ENCODE results near the gene SUMO3. TPM values are rescaled to one million over a fixed set of nuclear protein-coding genes. Genes with fewer than 3 reads are reported as not detected.

Gene SUMO3
- total and polyA plus RNA-seq, 2 of the 13 experiments (the other 11 are each of a cell fraction or from before 2014, with no cell fraction given): 51.4 to 92.4 TPM

DNA sequence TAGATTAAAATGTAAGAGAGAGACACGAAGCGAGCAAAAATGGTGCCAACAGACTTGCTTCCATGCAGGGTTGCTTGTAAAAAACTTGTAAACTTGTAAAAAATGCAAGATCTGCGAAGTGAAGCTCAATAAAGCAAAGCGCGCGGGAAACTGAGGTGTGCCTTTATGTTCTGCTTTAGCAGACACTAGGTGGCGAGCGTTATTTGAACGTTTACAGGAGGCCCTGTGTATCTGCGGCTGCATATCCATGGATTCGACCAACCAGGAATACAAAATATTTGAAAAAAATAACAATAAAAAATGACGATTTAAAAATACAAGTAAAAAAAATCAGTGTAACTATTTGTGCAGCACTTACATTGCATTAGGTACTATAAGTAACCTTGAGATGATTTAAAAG is 17.8 kb downstream of the SUMO3 start (continued):
- TF ChIP-seq, protein P1, sequence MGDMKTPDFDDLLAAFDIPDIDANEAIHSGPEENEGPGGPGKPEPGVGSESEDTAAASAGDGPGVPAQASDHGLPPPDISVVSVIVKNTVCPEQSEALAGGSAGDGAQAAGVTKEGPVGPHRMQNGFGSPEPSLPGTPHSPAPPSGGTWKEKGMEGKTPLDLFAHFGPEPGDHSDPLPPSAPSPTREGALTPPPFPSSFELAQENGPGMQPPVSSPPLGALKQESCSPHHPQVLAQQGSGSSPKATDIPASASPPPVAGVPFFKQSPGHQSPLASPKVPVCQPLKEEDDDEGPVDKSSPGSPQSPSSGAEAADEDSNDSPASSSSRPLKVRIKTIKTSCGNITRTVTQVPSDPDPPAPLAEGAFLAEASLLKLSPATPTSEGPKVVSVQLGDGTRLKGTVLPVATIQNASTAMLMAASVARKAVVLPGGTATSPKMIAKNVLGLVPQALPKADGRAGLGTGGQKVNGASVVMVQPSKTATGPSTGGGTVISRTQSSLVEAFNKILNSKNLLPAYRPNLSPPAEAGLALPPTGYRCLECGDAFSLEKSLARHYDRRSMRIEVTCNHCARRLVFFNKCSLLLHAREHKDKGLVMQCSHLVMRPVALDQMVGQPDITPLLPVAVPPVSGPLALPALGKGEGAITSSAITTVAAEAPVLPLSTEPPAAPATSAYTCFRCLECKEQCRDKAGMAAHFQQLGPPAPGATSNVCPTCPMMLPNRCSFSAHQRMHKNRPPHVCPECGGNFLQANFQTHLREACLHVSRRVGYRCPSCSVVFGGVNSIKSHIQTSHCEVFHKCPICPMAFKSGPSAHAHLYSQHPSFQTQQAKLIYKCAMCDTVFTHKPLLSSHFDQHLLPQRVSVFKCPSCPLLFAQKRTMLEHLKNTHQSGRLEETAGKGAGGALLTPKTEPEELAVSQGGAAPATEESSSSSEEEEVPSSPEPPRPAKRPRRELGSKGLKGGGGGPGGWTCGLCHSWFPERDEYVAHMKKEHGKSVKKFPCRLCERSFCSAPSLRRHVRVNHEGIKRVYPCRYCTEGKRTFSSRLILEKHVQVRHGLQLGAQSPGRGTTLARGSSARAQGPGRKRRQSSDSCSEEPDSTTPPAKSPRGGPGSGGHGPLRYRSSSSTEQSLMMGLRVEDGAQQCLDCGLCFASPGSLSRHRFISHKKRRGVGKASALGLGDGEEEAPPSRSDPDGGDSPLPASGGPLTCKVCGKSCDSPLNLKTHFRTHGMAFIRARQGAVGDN (CRISPR knock-in tag; IDR thresholded peaks at IDR 0.05): no peak
- TF ChIP-seq, protein P2, sequence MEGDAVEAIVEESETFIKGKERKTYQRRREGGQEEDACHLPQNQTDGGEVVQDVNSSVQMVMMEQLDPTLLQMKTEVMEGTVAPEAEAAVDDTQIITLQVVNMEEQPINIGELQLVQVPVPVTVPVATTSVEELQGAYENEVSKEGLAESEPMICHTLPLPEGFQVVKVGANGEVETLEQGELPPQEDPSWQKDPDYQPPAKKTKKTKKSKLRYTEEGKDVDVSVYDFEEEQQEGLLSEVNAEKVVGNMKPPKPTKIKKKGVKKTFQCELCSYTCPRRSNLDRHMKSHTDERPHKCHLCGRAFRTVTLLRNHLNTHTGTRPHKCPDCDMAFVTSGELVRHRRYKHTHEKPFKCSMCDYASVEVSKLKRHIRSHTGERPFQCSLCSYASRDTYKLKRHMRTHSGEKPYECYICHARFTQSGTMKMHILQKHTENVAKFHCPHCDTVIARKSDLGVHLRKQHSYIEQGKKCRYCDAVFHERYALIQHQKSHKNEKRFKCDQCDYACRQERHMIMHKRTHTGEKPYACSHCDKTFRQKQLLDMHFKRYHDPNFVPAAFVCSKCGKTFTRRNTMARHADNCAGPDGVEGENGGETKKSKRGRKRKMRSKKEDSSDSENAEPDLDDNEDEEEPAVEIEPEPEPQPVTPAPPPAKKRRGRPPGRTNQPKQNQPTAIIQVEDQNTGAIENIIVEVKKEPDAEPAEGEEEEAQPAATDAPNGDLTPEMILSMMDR (CRISPR knock-in tag; IDR thresholded peaks at IDR 0.05): peak; percentile 76
- TF ChIP-seq ZNF547 (CRISPR knock-in tag; IDR thresholded peaks at IDR 0.05): no peak
- no peak for TF ChIP-seq IKZF1 (IDR thresholded peaks at IDR 0.05)
- TF ChIP-seq, protein P3, sequence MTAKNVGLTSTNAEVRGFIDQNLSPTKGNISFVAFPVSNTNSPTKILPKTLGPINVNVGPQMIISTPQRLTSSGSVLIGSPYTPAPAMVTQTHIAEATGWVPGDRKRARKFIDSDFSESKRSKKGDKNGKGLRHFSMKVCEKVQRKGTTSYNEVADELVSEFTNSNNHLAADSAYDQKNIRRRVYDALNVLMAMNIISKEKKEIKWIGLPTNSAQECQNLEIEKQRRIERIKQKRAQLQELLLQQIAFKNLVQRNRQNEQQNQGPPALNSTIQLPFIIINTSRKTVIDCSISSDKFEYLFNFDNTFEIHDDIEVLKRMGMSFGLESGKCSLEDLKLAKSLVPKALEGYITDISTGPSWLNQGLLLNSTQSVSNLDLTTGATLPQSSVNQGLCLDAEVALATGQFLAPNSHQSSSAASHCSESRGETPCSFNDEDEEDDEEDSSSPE (CRISPR knock-in tag; IDR thresholded peaks at IDR 0.05): peak; percentile 59
- TF ChIP-seq ZSCAN9 (CRISPR knock-in tag; IDR thresholded peaks at IDR 0.05; ENCODE audit: borderline replicate concordance): 0 out of 2 replicates have a peak, but pooled peaks have one; percentile 28
- TF ChIP-seq, protein P4, sequence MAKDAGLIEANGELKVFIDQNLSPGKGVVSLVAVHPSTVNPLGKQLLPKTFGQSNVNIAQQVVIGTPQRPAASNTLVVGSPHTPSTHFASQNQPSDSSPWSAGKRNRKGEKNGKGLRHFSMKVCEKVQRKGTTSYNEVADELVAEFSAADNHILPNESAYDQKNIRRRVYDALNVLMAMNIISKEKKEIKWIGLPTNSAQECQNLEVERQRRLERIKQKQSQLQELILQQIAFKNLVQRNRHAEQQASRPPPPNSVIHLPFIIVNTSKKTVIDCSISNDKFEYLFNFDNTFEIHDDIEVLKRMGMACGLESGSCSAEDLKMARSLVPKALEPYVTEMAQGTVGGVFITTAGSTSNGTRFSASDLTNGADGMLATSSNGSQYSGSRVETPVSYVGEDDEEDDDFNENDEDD (CRISPR knock-in tag; IDR thresholded peaks at IDR 0.05; ENCODE audit: borderline replicate concordance): peak; percentile 52; the same call in 1 of the 2 replicates
- TF ChIP-seq RAD21 (CRISPR knock-in tag; IDR thresholded peaks at IDR 0.05): peak; percentile 23; the same call in 1 of the 2 replicates
- TF ChIP-seq, protein P5, sequence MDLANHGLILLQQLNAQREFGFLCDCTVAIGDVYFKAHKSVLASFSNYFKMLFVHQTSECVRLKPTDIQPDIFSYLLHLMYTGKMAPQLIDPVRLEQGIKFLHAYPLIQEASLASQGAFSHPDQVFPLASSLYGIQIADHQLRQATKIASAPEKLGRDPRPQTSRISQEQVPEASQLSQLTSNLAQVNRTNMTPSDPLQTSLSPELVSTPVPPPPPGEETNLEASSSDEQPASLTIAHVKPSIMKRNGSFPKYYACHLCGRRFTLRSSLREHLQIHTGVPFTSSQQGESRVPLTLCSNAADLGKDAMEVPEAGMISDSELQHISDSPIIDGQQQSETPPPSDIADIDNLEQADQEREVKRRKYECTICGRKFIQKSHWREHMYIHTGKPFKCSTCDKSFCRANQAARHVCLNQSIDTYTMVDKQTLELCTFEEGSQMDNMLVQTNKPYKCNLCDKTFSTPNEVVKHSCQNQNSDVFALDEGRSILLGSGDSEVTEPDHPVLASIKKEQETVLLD (CRISPR knock-in tag; IDR thresholded peaks at IDR 0.05; ENCODE audit: low read depth): no peak
- no peak for TF ChIP-seq KAT8 (CRISPR knock-in tag; IDR thresholded peaks at IDR 0.05)
- 0 out of 2 replicates have a peak, but pooled peaks have one; percentile 14 for TF ChIP-seq ZBTB38 (CRISPR knock-in tag; IDR thresholded peaks at IDR 0.05)
- TF ChIP-seq MED1 (CRISPR knock-in tag; IDR thresholded peaks at IDR 0.05): 0 out of 2 replicates have a peak, but pooled peaks have one; percentile 22
- TF ChIP-seq SAP130 (CRISPR knock-in tag; IDR thresholded peaks at IDR 0.05; ENCODE audit: low read depth): peak; percentile 49
- no peak for TF ChIP-seq ZNF709 (CRISPR knock-in tag; IDR thresholded peaks at IDR 0.05)
- TF ChIP-seq SMAD9 (CRISPR knock-in tag; IDR thresholded peaks at IDR 0.05): no peak
- TF ChIP-seq GABPA (IDR thresholded peaks at IDR 0.05; ENCODE audit: low read depth, low read length): no peak
- TF ChIP-seq GABPA (CRISPR knock-in tag; IDR thresholded peaks at IDR 0.05; ENCODE audit: low read depth): peak; percentile 47; the same call in 1 of the 2 replicates
- TF ChIP-seq STAG1 (CRISPR knock-in tag; IDR thresholded peaks at IDR 0.05): peak; percentile 78
- TF ChIP-seq, protein P6, sequence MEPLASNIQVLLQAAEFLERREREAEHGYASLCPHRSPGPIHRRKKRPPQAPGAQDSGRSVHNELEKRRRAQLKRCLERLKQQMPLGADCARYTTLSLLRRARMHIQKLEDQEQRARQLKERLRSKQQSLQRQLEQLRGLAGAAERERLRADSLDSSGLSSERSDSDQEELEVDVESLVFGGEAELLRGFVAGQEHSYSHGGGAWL (CRISPR knock-in tag; IDR thresholded peaks at IDR 0.05): no peak
